ENCODE measurements around the gene TANK.
"Not testable (repeated sequence)": the region's sequence is repeated elsewhere in the genome, so short reads cannot be mapped to it uniquely, and the experiment has no call there.

Gene TANK

DNA sequence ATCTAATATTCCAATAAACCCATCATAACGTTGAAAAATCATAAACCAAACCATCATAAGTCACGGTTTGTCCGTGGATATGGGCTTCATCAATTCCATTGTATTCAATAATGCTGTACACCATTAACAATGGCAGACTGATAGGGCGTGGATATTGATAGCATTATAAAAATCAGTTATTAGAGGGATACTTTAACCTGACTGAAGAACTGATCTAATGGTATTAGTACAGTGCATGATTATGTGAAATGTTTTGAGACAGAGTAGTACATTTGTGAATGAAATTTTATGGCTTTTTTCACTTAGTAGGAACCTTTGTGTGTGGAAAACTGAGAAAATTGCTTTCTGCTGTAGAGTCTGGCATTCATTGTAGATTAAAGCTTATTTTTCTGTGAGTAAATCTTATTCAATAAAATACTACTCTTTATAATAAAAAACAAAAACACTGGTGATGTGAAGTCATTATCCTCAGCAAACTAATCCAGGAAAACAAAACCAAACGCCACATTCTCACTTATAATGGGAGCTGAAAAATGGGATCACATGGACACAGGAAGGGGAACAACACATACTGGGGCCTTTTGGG is 119.1 kb downstream of the TANK start:
- not testable (repeated sequence) for DNase-seq (ENCODE audit: low read depth)

DNA sequence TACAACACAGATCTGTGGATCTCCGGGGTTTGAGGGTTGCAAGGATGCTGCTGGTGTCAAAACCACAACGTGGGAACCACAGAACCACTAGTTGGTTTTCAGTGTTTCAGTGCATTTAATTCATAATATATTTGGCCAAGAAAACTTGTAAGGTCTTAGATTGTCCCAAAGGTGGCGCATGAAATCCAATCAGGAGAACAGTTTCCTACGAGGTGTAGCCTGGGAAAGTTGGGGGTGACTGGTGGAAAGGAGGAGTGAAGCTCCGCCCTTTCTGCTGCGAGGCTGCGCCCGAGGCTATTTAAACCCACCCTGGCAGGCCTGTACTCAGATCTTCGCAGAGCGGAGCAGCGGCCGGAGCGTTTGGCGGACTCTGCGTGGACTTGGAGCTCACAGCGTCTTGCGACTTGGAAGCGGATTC is 120.7 kb downstream of the TANK start:
- DNase-seq (ENCODE audit: low read depth) = not testable (repeated sequence)

DNA sequence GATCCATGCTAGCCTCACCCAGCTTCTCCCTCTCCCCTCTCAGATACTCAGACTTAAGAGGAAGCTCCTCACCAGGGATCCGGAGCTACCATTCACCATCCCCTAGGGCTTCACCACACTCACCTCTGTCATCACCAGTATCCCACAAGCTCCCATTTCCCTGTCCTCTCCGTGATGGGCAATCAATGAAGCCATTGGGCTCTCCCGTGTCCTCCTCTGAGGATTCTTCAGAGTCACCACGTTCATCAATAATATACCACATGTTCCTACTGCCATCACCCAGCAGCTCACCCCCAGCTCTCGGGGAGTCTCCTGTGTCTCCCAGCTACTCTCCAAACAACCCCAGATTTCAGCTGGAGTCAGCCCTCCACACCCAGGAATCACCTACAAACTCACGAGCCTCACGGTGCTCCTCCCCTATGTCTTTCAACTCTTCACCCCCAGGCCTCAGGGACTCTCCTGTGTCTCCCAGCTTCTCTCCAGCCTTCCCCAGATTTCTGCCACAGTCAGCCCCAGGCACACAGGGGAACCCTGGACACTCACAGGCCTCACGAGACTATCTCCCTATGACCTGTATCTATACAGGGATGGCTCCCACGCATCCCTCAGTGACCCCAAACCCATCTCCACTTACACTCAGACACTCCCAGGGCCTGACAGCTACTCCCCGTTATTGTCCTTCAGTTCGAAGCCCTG is 121.5 kb downstream of the TANK start:
- not testable (repeated sequence) for DNase-seq (ENCODE audit: low read depth)

DNA sequence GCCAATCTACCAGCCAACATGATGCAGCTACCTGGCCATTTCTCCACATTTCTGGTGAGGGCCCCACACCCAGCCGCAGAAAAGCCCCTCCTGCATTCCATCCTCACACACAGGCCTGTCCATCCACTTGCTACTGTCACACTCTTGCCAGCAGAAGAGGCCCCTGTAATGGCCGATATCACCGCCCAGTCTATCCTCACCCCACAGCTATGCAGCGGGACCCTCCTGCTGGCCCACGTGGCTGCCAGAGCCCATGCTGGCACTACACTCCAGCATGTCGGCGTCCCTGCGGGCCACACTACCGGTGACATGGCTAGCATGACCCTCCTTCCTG is 122.0 kb downstream of the TANK start:
- not testable (repeated sequence) for DNase-seq (ENCODE audit: low read depth)

DNA sequence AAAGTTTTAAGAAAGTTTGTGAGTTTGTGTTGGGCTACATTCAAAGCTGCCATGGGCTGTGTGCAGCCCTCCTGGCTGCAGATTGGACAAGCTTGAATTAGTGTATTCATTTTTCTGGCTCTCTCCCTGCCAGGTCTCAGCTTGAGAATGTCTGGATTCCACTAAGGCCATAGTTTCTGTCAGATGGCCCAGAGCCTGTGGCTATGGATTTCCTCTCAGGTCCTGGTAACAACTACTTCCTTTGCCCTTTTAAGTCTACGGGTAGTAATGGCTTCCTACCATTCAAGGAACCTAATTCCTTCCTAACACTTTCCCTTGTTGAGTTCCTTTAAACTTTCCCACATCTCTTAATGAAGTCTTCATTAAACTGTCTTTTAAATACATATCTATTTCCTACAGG is 123.7 kb downstream of the TANK start:
- no peak for DNase-seq (ENCODE audit: low read depth)

Data from HS-5 (cell line).